Small intestine (tissue), 7 donors: ENCODE results near the gene SLC25A13. TPM values are rescaled to one million over a fixed set of nuclear protein-coding genes. Genes with fewer than 3 reads are reported as not detected.

Experiments used
- DNase-seq, 2 donors: peaks; one replicate each; pipeline versions ENCODE4 v3.0.0 to v3.0.0-alpha.2; 2013
- FAIRE-seq: peaks from 2 replicates; lab custom pipeline; 2012; peaks lifted over from hg19 to GRCh38; lab: Jason Lieb, UNC
- H3K27ac ChIP-seq, 3 donors: one replicate each; pipeline ENCODE4 v1.5.1; 2013; ENCODE audit warnings: low read length in 2 of 3, mild to moderate bottlenecking in 2 of 3, control low read depth in 1 of 3, inconsistent platforms in 1 of 3, low read depth in 1 of 3, moderate library complexity in 1 of 3
- H3K27me3 ChIP-seq, 3 donors: one replicate each; pipeline ENCODE4 v1.6.1; 2013; ENCODE audit warnings: low read length in 3 of 3, inconsistent platforms in 1 of 3; ENCODE audit not compliant: control insufficient read depth in 3 of 3, insufficient read depth in 3 of 3
- H3K36me3 ChIP-seq, 3 donors: one replicate each; pipeline ENCODE4 v1.6.1; 2013; ENCODE audit warnings: low read length in 3 of 3, inconsistent platforms in 1 of 3, low read depth in 1 of 3, mild to moderate bottlenecking in 1 of 3, moderate library complexity in 1 of 3; ENCODE audit not compliant: control insufficient read depth in 3 of 3, insufficient read depth in 2 of 3
- H3K4me1 ChIP-seq, 3 donors: one replicate each; pipeline ENCODE4 v1.6.1; 2013; ENCODE audit warnings: low read length in 2 of 3, inconsistent platforms in 1 of 3, low read depth in 1 of 3, mild to moderate bottlenecking in 1 of 3, moderate library complexity in 1 of 3; ENCODE audit not compliant: control insufficient read depth in 3 of 3, insufficient read depth in 2 of 3
- H3K4me3 ChIP-seq, 3 donors: one replicate each; pipeline ENCODE4 v1.5.1; 2013; ENCODE audit warnings: low read length in 3 of 3, control low read depth in 1 of 3, inconsistent platforms in 1 of 3, low read depth in 1 of 3, mild to moderate bottlenecking in 1 of 3, moderate library complexity in 1 of 3
- H3K9me3 ChIP-seq, 2 donors: one replicate each; pipeline ENCODE4 v1.6.1; 2013; ENCODE audit warnings: low read depth in 1 of 2, low read length in 1 of 2; ENCODE audit not compliant: control insufficient read depth in 2 of 2, insufficient read depth in 1 of 2
- WGBS, 3 donors: extraction: QIAGEN DNeasy Blood & Tissue Kit; methylation state at CpG; one replicate each; pipeline ENCODE4 v1.1.7; 2013; 5-methylcytosine and 5-hydroxymethylcytosine counted together
- polyA plus RNA-seq, 4 donors: library from polyadenylated mRNA; stranded (reverse) in 3 of 4; unstranded in 1 of 4; fragments of 200-250 nt in 3 of 4; fragments of 120-200 nt in 1 of 4; gene quantifications; one replicate each; pipeline versions ENCODE4 v1.2.1 to v1.2.3, GENCODE V29; 2013
- donor health status: healthy with polysubstance abuse.
- donor health status: control.
- donor health status: control.
- donor health status: Bipolar disorder and iron deficiency.
- donor health status: healthy.

Gene SLC25A13
- polyA plus RNA-seq, 4 donors, result 25.9 to 49.0 (median 39.4) TPM

DNA sequence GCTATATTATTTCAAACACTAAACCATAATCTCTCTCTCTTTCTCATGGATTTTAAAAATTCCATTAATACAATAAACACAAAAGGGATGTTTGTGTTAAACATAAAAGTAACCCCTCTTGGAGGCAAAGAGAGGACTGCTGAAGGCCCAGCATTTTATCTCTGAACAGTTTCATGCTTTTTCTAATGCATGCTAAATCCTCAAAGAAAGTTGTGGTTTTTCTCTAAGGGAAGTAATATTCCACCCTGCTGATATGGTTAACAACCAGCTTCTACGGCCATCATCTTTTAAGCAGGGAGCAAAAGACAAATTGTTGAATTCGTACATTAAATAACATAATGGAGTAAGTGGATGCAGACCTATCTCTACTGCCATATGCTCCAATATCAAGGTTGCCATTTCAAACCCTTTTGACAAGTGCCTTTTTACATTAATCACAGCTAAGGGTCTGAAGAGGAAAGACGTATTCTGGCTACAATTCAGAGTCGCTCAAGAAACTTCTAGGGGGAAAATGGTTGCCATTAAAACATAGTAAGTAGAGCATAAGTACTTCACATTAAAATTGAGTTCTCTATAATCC lies 103.1 kb downstream of the SLC25A13 start:
- H3K4me1 ChIP-seq, result no peaks in the 10 kb centered on the region
- WGBS, 3 donors, result 70 to 73% (median 71%) methylated on average over 4 of the region's 4 CpGs
- FAIRE-seq, result no peak

DNA sequence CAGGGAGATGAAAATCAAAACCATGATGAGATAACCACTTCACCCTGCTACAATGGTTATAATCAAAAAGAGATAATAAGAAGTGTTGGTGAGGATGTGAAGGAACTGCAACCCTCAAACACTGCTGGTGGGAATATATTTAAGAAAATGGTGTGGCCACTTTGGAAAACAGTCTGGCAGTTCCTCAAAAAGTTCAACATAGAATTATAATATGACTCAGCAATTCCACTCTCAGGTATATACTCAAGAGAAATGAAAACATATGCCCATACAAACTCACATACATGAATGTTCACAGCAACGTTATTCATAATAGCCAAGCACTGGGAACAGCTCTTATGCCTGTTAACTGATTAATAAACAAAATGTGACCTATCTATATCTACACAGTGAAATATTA lies 104.8 kb downstream of the SLC25A13 start:
- Histone ChIP-seq H3K4me3 (no peak overlapping the region), H3K27ac (no peak overlapping the region), H3K36me3 (peaks cover 0 to 1% (median 0%) of the 10 kb centered on the region in 3 donors), H3K9me3 (peaks cover 0 to 4% of the 10 kb centered on the region in 2 donors), H3K4me1 (no peaks in the 10 kb centered on the region), H3K27me3 (no peaks in the 10 kb centered on the region)
- DNase-seq (no peak), FAIRE-seq (no peak)
- 80 to 83% (median 81%) methylated on average over 1 of the region's 1 CpG for WGBS, 3 donors

More for the DNA sequence above, 103.1 kb downstream of the SLC25A13 start:
- H3K36me3 ChIP-seq, result peaks cover 0 to 2% (median 0%) of the 10 kb centered on the region in 3 donors
- no peak overlapping the region for H3K4me3 ChIP-seq
- peaks cover 0 to 4% of the 10 kb centered on the region in 2 donors for H3K9me3 ChIP-seq
- H3K27me3 ChIP-seq, result no peaks in the 10 kb centered on the region
- DNase-seq, result no peak
- H3K27ac ChIP-seq, result no peak overlapping the region

- Histone ChIP-seq H3K9me3 (peaks cover 0 to 4% of the 10 kb centered on the region in 2 donors), H3K27me3 (no peaks in the 10 kb centered on the region), H3K36me3 (no peaks in the 10 kb centered on the region), H3K4me3 (no peak overlapping the region), H3K4me1 (no peaks in the 10 kb centered on the region), H3K27ac (no peak overlapping the region)
- no peak for FAIRE-seq
- WGBS, 3 donors, result 97 to 99% (median 98%) methylated on average over 7 of the region's 7 CpGs
- DNase-seq, result no peak
These were observed 105.5 kb downstream of the SLC25A13 start for GRCh38 chr7:96216373-96216772.

GRCh38 chr7:96212474-96212873 lies 109.4 kb downstream of the SLC25A13 start:
- Histone ChIP-seq H3K4me3 (no peak overlapping the region), H3K4me1 (no peaks in the 10 kb centered on the region), H3K36me3 (peaks cover 3 to 4% (median 3%) of the 10 kb centered on the region in 3 donors), H3K27ac (no peak overlapping the region), H3K27me3 (no peaks in the 10 kb centered on the region), H3K9me3 (peaks cover 0 to 4% of the 10 kb centered on the region in 2 donors)
- DNase-seq (no peak), FAIRE-seq (no peak)
- 95 to 100% (median 98%) methylated on average over 2 of the region's 2 CpGs for WGBS, 3 donors

DNA sequence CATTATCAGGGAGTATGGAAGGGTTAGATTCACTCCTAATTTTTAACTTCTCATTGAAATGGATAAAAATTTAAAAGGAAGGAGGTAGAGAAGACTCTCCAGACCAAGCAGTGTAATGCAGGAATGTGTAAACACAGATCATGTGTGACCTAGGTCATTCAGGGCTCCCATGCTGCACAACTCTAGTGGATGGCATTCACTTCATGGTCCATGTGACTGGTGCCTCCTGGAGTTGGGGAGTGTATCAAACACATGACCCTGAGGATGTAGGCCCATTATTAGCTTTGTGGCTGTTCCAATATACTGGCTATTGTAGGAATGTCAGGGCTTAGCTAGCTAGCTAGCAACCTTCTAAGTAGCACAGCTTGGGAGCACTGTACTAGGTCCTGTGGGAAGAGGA lies 109.9 kb downstream of the SLC25A13 start:
- Histone ChIP-seq H3K9me3 (peaks cover 0 to 4% of the 10 kb centered on the region in 2 donors), H3K27ac (no peak overlapping the region), H3K27me3 (no peaks in the 10 kb centered on the region), H3K4me3 (no peak overlapping the region), H3K36me3 (peaks cover 3 to 6% (median 4%) of the 10 kb centered on the region in 3 donors), H3K4me1 (no peaks in the 10 kb centered on the region)
- DNase-seq (no peak), FAIRE-seq (no peak)

DNA sequence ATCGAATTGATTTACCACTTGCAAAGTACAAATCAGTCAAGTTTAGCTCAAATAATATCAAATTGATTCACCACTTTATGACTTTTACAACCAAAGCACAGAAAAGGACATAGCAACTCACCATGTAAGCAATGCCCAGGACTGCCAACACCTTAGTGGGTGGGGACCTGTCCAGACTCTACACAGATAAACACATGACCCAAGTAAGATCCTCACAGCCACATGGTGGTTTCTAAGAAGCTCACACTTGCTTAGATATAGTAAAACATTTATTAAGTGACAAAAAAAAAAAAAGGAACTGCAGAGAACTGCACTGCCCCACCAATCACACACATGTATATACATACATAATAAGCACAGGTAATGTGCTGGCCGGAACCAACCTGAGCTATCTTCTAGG lies 116.2 kb downstream of the SLC25A13 start:
- DNase-seq (no peak), FAIRE-seq (no peak)
- 94 to 97% (median 96%) methylated on average over 2 of the region's 2 CpGs for WGBS, 3 donors
- no peaks in the 10 kb centered on the region for H3K9me3 ChIP-seq
- H3K36me3 ChIP-seq, result peaks cover 4 to 9% (median 6%) of the 10 kb centered on the region in 3 donors
- no peak overlapping the region for H3K27ac ChIP-seq
- no peaks in the 10 kb centered on the region for H3K4me1 ChIP-seq
- H3K4me3 ChIP-seq, result no peak overlapping the region
- no peaks in the 10 kb centered on the region for H3K27me3 ChIP-seq

DNA sequence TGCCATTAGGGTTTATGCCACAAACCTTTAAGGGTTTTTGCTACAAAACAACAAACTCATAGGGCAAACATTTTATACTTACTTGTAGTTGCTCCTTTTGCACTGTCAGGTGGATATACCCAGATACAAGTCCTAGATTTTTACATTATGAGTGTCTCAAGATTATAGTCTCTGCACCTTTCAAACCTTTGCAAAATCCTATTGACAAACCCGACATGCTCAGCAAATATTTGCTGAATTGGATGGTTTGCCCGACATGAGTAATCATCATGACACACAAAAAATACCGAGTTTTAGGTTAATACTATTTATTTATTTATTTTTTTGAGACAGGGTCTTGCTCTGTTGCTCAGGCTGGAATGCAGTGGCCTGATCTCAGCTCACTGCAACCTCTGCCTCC lies 117.3 kb downstream of the SLC25A13 start:
- no peaks in the 10 kb centered on the region for H3K4me1 ChIP-seq
- H3K9me3 ChIP-seq, result no peaks in the 10 kb centered on the region
- no peak overlapping the region for H3K4me3 ChIP-seq
- peaks cover 4 to 9% (median 6%) of the 10 kb centered on the region in 3 donors for H3K36me3 ChIP-seq
- no peak overlapping the region for H3K27ac ChIP-seq
- DNase-seq (no peak), FAIRE-seq (no peak)
- H3K27me3 ChIP-seq, result no peaks in the 10 kb centered on the region
- WGBS, 3 donors, result 92 to 98% (median 94%) methylated on average over 3 of the region's 3 CpGs

- WGBS, 3 donors, result 96 to 98% (median 97%) methylated on average over 3 of the region's 3 CpGs
- Histone ChIP-seq H3K9me3 (no peaks in the 10 kb centered on the region), H3K4me1 (no peaks in the 10 kb centered on the region), H3K4me3 (no peak overlapping the region), H3K36me3 (peaks cover 4 to 9% (median 6%) of the 10 kb centered on the region in 3 donors), H3K27me3 (no peaks in the 10 kb centered on the region), H3K27ac (no peak overlapping the region)
- no peak for FAIRE-seq
- no peak for DNase-seq
These were observed 118.1 kb downstream of the SLC25A13 start for GRCh38 chr7:96203786-96204185.

DNA sequence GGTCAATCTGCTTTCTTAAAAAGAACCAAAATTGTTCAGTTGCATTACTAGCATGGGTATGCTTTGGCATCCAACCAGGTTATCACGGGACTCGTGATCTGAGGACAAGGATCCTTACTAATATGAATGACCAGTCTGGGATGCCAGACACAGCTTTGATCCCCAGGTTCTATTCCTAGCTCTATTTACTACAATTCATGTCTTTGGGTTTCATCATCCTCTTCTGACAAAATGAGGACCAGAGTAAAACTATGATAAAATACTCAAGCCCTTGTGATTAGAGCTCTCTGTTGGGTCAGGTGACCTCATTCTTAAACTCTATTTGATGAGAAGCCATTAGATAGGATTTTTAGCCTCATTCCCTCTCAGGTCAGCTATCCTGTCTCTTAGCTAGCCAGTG lies 119.8 kb downstream of the SLC25A13 start:
- FAIRE-seq, result no peak
- H3K4me1 ChIP-seq, result no peaks in the 10 kb centered on the region
- no peak for DNase-seq
- no peaks in the 10 kb centered on the region for H3K27me3 ChIP-seq
- H3K9me3 ChIP-seq, result no peaks in the 10 kb centered on the region
- peaks cover 0 to 3% (median 2%) of the 10 kb centered on the region in 3 donors for H3K36me3 ChIP-seq
- WGBS, 3 donors, result 96 to 98% (median 96%) methylated on average over 2 of the region's 2 CpGs
- H3K27ac ChIP-seq, result no peak overlapping the region
- no peak overlapping the region for H3K4me3 ChIP-seq
